NB4 (cell line): ENCODE measurements around the gene RNF166.

ENCODE experiments used
- CTCF ChIP-seq: IDR thresholded peaks from one replicate; pipeline ENCODE4 v1.5.1; 2012; ENCODE audit warnings: low read depth, low read length
- MAX ChIP-seq: IDR thresholded peaks from 2 replicates; pipeline ENCODE4 v1.6.1; 2011; ENCODE audit warnings: low read depth, low read length
- MYC ChIP-seq: IDR thresholded peaks from 2 replicates; pipeline ENCODE4 v1.6.1; 2011; ENCODE audit warnings: low read depth, low read length
- POLR2A ChIP-seq: IDR thresholded peaks from 2 replicates; pipeline ENCODE4 v1.6.1; 2011; ENCODE audit warnings: mild to moderate bottlenecking; ENCODE audit not compliant: insufficient read length; ENCODE audit errors: extremely low read depth

- TF ChIP-seq CTCF, result no peak
- TF ChIP-seq POLR2A, result no peak
- no peak for TF ChIP-seq MYC
- TF ChIP-seq MAX, result no peak
Measured at GRCh38 chr16:88656291-88656980, 49.8 kb downstream of the RNF166 start.
